Measurements from ENCODE around the gene GNRHR.
A peak's percentile ranks its signal among the peaks of the same experiment; 100 is the strongest.
"Not testable (repeated sequence)": the region's sequence is repeated elsewhere in the genome, so short reads cannot be mapped to it uniquely, and the experiment has no call there.

The GNRHR gene, protein sequence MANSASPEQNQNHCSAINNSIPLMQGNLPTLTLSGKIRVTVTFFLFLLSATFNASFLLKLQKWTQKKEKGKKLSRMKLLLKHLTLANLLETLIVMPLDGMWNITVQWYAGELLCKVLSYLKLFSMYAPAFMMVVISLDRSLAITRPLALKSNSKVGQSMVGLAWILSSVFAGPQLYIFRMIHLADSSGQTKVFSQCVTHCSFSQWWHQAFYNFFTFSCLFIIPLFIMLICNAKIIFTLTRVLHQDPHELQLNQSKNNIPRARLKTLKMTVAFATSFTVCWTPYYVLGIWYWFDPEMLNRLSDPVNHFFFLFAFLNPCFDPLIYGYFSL

DNA sequence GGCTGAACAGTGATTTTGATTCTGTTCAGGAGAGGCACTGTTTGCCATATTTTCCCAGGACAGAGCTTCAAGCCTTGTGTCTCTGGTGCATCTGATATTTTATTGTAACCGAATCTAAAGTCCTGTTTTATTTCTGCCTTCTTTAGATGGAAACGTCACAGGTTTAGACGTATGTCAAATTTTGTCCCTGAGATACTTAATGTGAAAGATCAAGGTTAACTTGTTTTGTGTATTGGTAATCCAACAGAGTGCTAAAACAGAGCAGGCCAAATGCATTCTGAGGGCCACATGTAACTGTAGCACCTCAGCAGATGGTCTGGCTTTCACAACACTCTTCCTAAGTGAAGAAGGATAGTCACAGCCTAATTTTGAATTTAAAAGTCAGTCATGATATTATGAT, at the start of gene GNRHR:
GNRHR (minus strand) TSS at position 101 of the 400 bp plus-strand sequence; CDS start at position 48, 53 bp downstream.
- DNase-seq (no peak), ATAC-seq (no peak)

DNA sequence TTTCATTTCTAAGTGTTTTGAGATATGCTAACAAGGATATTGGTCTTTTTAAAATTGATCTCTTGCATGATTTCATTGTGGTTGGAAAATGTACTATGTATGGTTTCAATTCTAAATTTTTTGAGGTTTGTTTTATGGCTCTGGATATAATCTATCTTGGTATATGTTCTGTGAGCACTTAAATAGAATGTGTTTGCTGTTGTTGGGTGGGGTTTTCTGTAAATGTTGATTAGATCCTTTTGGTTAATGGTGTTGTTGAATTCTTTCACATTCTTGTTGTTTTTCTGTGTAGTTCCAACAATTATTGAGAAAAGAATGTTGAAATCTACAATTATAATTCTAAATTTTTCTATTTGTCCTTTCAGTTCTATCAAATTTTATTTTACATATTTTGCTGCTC, 42.6 kb upstream of the GNRHR start:
- no peak for DNase-seq
- no peak for ATAC-seq

DNA sequence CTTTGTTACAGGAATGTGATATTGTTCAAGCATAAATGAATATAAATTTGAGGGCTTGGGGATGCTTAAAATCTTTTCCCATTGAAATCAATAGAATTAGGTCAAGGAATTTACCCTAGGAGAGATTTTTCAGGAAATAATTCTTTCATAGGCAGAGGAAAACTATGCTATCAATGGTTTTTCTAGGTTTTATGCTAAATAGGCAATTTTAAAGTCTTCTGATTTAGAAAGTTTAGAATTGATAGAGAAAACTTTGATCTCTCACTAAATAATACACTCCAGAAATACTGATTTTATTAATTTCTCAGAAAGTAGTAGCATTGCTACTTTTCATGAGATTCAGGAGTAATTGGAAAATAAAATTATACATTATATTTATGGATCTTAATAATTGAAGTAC, 36.5 kb upstream of the GNRHR start:
- DNase-seq (no peak), ATAC-seq (no peak)

DNA sequence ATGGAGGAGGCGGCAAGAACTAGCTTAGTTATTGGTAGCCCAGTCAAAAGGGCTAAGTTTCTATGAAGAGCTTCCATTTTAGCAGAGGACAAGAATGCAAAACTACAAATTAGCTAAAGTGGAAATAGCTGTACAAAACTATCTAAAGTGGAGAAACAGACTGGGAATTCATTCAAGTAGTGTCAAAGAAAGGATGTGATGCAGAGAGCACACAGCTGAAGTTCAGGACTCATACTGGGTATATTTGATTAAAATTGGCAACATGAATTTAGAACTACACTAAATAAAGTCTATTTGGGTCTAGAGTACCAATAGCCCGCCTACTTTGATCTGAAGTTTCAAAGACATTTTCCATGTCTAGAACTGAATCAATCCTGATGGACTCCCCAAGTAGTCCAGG, 33.1 kb upstream of the GNRHR start:
- ATAC-seq (no peak), DNase-seq (no peak)

DNA sequence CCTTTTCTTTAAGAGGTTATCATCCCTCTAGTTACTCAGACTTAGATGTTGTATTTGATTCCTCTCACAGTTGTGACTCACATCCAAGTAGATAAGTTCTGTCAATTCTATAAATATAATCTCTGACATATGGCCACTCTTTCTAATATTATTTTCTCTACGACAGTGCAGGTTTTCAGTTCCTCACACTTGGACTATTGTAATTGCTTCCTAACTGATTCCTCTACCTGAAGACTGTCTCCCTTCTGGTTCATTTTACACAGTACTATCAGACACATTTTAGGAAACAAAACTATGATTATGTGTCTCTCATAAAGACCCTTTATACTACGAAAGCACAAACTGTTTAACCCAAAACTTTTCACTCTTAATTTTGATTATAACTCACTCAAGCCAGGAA, 31.3 kb upstream of the GNRHR start:
- DNase-seq (no peak), ATAC-seq (no peak)

DNA sequence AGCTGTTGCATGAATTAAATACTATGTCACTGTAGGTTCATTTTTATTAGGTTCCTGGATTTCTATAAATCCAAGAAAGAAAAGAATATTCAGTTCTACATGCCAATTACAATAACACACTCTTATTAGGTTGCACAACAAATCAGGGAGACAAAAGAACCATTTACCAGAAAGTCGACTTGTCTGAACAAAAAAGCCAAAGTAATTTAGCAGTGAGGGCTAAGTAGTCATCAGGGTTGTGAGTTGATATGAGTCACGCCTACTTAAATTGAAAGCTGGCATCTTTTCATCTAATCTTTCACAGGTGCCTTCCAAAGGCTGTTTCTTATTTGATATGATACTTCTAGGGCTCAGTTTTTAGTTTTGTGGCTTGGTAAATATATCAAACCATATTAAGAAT, 25.4 kb upstream of the GNRHR start:
- ATAC-seq: no peak
- no peak for DNase-seq

DNA sequence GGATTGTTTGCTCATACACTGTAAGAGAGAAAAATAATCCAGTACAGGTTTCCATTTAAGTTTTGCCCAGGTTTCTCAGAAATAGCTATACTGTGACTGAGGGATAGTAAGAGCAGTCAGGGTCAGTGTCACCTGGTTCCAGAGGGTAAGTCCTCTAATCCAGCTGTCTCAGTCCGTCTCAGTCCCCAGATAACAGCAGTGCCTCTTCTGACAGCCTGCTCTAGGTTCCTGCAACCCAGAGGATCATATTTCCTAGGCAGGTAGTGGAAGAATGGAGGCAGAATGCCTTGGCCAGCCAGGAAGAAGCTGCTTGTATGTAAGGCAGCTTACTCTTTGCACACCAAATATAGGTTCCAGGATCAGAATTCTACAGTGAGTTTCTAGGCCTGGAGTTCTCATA, 22.6 kb upstream of the GNRHR start:
- no peak for DNase-seq
- no peak for ATAC-seq

DNA sequence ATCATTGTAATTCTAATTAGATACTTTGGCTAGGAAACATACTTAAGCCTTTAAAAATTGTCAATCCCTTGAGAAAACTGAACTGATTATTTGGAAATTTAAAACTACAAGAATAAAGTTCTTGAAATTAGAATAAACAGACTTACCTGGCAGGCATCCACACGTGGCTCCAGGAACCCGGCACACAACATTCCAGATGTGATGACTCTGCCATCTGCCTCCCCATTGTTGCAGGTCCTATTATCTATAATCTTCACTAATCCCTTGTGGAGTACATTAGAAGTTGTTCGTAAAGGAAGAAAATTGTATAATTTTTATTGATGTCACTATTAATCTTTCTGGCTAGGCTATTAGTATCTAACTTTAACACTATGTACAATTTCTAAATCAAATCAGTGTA, 16.2 kb upstream of the GNRHR start:
- ATAC-seq: no peak
- DNase-seq: no peak

DNA sequence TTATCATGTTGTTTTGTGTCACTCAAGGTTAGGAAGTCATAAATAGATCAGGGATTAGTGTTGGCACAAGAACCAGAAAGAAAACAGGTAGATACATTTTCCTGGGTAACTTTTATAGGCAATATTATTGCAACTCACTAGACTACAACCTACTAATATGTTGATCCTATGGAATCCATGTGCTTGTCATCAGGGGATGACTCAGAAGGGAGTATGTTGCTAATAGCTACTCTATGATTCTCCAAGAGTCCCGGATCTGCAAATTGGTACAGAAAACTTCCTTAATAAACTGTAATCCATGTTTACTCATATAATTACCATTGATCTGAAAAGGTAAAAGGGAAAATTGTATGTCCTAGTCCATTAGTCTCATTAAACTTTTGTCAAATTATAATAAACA, 11.7 kb upstream of the GNRHR start:
- DNase-seq (no peak), ATAC-seq (no peak)

DNA sequence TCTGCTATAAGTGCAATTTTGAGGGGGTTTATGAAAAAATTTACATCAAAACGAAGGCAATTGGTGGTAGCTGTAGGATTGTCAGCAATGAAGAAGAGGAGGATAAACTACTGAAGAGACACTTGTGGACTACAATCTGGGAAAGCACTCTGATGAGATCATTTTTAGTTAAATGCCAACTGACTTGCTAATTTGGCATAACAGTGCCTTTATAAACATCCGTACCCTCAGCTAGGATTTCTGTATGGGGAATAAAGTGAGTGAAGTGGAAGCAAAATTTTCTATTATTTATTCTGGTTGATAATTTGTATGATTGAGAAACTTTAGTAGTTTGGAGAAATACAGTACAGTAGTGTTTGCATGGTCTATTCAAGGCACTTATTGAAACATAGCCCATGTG, 11.2 kb upstream of the GNRHR start:
- no peak for DNase-seq

DNA sequence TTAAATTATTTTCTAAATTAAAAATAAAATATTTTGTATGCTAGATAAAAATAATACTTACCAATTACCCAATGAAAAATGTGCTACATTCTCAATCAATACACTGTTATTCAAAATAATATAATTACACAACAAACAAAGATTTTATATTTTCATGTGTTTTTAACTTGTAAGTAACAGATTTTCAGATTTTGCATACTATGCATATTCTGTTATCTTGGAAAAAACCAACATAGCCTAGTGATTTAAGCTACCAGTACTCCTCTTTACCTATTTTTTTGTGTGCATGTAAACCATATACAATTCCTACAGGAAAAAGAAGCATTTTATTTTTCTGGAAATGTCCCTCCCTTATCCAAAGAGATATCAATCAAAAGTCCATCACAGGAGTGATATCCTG, 10.0 kb upstream of the GNRHR start:
- DNase-seq (no peak), ATAC-seq (no peak)

More for the DNA sequence above, 11.2 kb upstream of the GNRHR start:
- ATAC-seq: no peak

DNA sequence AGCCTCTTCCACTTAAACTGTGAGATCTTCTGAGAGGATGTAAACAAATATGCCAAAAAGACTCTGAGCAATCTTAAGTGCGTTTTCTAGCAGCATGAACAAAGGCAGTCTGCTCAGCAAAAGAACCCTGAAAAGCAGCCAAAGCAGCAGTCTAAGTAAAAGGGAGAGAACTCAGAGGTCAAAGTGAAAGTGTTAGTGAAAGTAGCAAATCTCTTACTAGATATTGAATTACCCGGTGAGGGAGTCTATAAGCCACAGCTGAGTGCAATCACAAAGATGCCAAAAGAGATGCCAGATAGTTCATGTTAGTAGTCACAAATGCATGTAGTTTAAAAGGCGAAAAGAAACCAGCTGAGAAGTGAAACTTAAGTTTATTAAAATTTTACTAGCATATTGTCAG, 7.9 kb upstream of the GNRHR start:
- DNase-seq (no peak), ATAC-seq (peak; percentile 40)

DNA sequence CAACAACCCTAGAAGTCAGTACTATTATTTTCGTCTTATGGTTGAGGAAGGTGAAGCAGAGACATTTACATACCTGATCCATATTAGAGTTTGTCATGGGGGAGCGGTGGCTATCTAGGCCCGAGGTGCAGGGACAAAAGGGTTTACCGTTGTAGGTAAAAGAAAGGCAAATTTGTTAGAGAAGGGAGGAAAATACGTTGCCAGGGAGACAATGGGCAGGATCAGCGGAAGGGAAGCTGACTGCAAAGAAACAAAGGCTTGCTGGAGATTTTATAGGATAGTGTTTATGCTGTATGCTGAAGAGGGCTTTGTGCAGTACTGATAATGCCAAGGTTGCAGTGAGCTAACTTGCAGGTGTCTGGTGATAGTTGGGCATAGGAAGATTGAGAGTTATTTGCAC, 2.8 kb upstream of the GNRHR start:
- not testable (repeated sequence) for DNase-seq, ATAC-seq

DNA sequence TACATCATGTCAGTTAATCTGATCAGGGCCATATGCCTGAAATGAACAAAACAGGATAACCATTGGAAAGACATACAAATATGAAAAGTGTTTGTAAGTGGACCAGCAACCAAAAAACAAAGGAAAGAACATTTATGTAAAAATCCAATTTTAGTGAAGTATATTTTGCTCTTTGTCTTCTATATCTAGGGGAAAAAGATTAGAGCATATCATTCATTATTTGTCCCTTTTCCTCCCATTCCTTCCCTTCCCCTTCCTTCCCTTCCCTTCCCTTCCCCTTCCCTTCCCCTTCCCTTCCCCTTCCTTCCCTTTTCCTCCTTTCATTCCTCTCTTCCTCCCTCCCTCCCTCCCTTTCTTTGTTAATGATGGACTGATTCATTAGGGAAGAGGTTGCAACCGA, 1.8 kb upstream of the GNRHR start:
- DNase-seq (no peak), ATAC-seq (no peak)

DNA sequence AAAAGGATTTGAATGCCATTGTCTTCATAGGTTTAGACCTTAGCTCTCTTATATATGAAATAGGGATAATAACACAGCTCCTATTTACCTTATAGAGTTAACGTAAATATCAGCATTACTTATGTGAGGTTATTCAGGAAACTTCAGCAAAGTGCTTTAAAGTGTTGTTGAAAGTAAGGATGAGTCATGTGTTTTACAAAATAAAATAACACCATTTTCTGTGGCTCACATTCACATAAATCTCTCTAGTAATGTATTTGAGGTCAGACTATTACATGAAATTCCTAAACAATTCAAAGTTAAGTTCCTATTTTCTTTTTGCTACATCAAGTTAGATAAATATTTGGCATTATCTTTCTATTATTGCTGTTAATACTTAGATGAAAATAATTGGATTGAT, 2.9 kb downstream of the GNRHR start:
- ATAC-seq (no peak), DNase-seq (no peak)

DNA sequence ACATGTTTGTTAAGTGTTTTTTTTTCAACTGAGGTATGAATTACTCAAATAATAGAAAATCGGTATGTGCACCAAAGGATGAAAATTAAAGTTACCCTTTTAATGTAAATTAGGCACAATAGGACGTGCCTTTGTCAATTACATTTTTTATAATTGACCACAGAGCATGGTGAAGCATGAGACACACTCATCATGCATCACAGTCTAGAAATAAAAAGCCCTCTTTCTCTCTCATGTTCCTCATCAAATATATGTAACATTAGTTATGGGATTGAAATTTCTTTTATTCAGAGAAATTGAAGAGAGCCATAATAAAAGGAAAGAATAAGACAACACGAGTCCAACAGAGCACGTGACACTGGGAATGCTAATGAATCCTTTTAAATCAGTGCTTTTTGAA, 3.5 kb downstream of the GNRHR start:
- no peak for ATAC-seq

DNA sequence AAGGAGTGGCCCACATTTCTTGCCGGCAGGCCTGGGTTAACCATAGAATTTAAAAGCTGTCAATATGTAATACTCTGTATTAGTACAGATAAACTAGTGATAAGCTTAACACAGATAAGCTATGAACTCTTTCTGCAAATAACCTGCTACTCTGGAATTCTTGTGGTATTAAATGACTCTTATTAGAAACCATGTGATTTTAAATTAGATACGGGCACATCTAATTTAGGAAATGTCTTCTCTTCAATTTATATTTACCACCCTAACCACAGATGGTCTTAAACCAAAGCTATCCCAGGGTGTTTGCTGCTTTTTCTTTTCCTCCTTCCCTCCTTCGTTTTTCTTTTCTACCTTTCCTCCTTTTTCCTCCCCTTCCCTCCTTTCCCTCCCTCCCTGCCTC, 4.9 kb downstream of the GNRHR start:
- DNase-seq: no peak
- ATAC-seq: no peak

More for the DNA sequence above, 3.5 kb downstream of the GNRHR start:
- no peak for DNase-seq

DNA sequence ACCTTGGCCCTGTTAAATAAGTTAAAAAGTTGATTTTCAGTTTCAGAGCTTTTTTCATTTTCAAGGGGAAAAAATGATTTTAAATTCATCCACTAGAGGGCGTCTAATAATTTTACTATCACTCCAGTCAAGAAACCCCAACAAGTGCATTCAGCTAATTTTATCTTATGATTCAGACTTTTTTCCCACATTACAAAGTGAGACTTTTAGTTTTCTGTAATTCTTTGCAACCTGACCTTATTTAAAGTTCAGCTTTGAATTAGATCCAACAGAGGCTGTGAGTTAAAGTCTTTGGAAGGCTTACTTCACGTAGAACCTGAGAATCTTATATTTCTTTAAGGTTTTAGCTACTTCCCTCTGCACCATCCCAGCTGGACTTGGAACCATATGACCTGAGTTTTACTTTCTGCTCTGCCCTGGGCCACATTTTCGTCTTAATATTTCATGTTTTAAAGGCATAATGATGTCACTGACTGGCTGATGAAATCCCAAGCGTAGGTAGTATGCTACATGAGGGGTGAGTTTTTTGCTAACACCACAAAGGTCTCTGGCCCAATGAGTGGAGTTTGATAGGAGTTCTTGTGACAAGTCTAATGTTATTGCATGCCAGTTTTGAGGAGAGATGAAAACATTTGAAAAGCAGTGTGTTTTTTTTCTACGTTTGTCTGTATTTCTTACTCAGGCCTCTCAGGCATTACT, 7.2 kb downstream of the GNRHR start:
- DNase-seq (peak; percentile 7), ATAC-seq (peak; percentile 79)

DNA sequence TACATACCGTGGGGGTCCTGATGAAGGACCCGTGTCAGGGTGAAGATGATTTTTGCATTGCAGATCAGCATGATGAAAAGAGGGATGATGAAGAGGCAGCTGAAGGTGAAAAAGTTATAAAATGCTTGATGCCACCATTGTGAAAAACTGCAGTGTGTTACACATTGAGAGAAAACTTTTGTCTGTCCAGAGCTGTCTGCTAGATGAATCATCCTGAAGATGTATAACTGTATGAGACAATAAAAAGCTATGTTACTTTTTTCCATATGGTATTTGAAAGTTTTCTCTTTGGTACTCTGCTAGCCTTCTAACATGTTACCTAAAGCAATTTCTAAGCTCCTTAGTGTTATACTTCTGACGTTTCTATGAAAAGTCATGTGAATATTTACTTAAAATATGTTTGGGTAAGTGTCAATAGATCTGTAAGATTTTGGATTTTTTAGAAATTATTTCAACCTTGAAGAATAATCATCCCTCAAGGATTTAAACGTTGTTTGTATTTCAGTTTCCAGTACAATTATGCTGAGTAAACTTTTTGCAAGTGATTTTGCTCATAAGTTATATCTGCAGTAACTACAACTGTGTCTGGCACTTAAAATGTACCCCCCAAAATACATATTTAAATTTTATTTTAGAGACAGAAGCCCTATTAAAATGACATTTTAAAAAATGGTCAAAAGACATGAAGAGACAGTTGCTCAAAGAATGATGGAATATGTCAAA, 9.5 kb downstream of the GNRHR start:
- ATAC-seq: no peak
- no peak for DNase-seq

DNA sequence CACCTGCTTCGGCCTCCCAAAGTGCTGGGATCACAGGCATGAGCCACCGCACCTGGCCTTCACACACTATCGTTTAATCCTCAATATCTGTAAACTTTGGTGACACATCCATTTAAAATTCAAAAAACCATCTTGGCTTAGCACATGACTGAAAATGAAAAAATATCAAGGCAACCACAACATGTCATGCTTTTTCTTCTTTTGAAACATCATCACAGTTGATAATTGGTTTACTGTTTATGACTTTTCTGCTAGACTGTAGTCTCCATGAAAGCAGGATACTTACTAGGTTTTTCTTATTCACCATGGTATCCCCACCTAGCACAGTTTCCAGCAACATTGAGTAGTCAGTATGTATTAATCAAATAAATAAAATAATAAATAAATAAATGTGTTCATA, 11.0 kb downstream of the GNRHR start:
- ATAC-seq (no peak), DNase-seq (no peak)

DNA sequence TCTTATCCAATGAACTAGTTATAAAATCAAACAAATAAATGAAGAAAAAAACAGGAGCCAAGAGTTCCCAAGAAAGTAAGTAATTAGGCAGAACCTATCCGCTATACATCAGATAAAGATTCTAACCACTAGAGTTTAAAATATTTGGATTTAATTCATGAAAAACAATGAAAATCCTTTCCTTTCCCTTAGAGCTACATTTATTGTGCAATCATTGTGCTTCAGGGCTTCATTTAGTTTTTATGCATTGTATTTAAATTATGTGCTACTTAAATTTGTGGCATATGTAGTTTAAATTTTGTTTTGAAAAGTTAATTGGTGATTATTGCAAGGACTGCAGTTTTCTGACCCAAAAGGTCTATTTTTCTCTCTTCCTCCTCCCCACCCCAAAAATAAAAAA, 17.9 kb downstream of the GNRHR start:
- DNase-seq: no peak
- no peak for ATAC-seq

DNA sequence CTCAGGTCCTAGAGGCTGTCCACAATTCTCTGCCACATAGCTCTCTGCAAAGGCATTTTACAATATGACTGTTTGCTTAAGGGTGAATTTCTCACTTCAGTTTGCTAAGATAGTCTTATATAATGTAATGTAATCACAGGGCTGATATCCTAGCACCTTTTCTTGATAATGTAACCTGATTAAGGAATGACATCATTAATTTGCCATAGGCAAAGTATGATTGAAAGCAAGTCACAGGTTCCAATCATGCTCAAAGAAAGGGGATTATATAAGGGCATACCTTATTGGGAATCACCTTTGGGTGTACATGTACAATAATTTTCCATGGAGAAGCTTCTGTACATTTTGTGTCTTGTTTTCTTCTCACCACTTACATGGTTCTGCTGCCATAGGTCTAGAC, 18.9 kb downstream of the GNRHR start:
- ATAC-seq (no peak), DNase-seq (no peak)

DNA sequence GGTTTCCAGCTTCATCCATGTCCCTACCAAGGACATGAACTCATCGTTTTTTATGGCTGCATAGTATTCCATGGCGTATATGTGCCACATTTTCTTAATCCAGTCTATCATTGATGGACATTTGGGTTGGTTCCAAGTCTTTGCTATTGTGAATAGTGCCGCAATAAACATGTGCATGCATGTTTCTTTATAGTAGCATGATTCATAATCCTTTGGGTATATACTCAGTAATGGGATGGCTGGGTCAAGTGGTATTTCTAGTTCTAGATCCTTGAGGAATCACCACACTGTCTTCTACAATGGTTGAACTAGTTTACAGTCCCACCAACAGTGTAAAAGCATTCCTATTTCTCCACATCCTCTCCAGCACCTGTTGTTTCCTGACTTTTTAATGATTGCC, 23.7 kb downstream of the GNRHR start:
- not testable (repeated sequence) for ATAC-seq, DNase-seq

Data from stimulated activated naive CD8-positive, alpha-beta T cell treated with anti-CD3 and anti-CD28 coated beads, Interleukin-15, Interleukin-2, amounts not matched to agents 100 U/mL and 50 U/mL, for 24 hours (primary cell).